Parathyroid adenoma (tissue), 2 donors: ENCODE measurements around the gene PSMF1.

ENCODE experiments used
- H2AFZ ChIP-seq: fragments of 300-600 bp; sonication (generic); one replicate; pipeline ENCODE4 v1.7.0; 2017; ENCODE audit warnings: antibody characterized with exemption, mild to moderate bottlenecking
- H3K27ac ChIP-seq: fragments of 300-600 bp; sonication (generic); one replicate; pipeline ENCODE4 v1.7.0; 2017
- H3K27me3 ChIP-seq: fragments of 300-600 bp; sonication (generic); one replicate; pipeline ENCODE4 v1.7.0; 2017; ENCODE audit warnings: low read length; ENCODE audit not compliant: control insufficient read depth, insufficient read depth
- H3K36me3 ChIP-seq: fragments of 300-600 bp; sonication (generic); one replicate; pipeline ENCODE4 v1.7.0; 2017; ENCODE audit warnings: low read length; ENCODE audit not compliant: control insufficient read depth, insufficient read depth
- H3K4me1 ChIP-seq: fragments of 300-600 bp; sonication (generic); one replicate; pipeline ENCODE4 v1.7.0; 2017; ENCODE audit warnings: control low read depth
- H3K4me2 ChIP-seq: fragments of 300-600 bp; sonication (generic); one replicate; pipeline ENCODE4 v1.7.0; 2017; ENCODE audit warnings: low read length
- H3K4me3 ChIP-seq: fragments of 300-600 bp; sonication (generic); one replicate; pipeline ENCODE4 v1.7.0; 2017; ENCODE audit warnings: low read depth, low read length
- H3K79me2 ChIP-seq: fragments of 300-600 bp; sonication (generic); one replicate; pipeline ENCODE4 v1.7.0; 2017; ENCODE audit warnings: control low read depth
- H3K9ac ChIP-seq: fragments of 300-600 bp; sonication (generic); one replicate; pipeline ENCODE4 v1.7.0; 2017; ENCODE audit warnings: mild to moderate bottlenecking
- H3K9me3 ChIP-seq: fragments of 300-600 bp; sonication (generic); one replicate; pipeline ENCODE4 v1.7.0; 2017; ENCODE audit warnings: low read length; ENCODE audit not compliant: control insufficient read depth
- TF ChIP-seq, protein P1 (sequence below): fragments of 300-600 bp; sonication (generic); IDR thresholded peaks from one replicate; pipeline ENCODE4 v1.7.0; 2017; ENCODE audit warnings: antibody characterized with exemption, mild to moderate bottlenecking
- donor health status: primary hyperparathyroidism.

The PSMF1 gene

DNA sequence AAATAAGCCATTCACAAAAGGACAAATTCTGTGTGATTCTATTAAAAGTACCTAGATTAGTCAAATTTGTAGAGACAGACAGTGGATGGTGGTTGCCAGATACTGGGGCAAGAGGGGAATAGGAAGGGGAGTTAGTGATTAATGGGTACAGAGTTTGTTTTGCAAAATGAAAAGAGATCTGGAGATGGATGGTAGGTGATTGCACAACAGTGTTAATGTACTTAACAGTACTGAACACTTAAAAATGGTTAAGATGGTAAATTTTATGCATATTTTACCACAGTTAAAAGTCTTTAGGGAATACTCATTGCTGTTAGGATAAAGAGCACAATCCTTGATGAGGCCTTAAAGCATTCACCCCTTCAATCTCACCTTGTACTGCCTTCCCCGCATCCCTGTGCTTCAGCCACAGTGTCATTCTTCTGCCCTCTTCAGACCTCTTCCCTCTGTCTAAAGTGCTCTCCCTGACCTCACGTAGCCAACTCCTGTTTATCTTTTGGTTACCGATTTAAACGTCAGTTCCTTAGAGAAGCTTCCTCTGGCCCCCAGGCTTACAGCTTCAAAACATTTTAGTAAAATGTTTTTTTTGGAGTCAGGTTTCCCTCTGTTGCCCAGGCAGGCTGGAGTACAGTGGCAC lies 11.8 kb downstream of the PSMF1 start:
- Histone ChIP-seq H3K9me3 (no peaks in the 10 kb centered on the region), H3K79me2 (peaks cover 28% of the 10 kb centered on the region), H3K4me2 (no peak overlapping the region), H2AFZ (no peak overlapping the region), H3K4me1 (no peaks in the 10 kb centered on the region), H3K27ac (no peak overlapping the region), H3K36me3 (no peaks in the 10 kb centered on the region), H3K27me3 (no peaks in the 10 kb centered on the region), H3K9ac (no peak overlapping the region), H3K4me3 (no peak overlapping the region)
- TF ChIP-seq, protein P1, sequence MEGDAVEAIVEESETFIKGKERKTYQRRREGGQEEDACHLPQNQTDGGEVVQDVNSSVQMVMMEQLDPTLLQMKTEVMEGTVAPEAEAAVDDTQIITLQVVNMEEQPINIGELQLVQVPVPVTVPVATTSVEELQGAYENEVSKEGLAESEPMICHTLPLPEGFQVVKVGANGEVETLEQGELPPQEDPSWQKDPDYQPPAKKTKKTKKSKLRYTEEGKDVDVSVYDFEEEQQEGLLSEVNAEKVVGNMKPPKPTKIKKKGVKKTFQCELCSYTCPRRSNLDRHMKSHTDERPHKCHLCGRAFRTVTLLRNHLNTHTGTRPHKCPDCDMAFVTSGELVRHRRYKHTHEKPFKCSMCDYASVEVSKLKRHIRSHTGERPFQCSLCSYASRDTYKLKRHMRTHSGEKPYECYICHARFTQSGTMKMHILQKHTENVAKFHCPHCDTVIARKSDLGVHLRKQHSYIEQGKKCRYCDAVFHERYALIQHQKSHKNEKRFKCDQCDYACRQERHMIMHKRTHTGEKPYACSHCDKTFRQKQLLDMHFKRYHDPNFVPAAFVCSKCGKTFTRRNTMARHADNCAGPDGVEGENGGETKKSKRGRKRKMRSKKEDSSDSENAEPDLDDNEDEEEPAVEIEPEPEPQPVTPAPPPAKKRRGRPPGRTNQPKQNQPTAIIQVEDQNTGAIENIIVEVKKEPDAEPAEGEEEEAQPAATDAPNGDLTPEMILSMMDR = no peak

- TF ChIP-seq, protein P1 = no peak
- Histone ChIP-seq H3K4me2 (no peak overlapping the region), H3K4me1 (no peaks in the 10 kb centered on the region), H2AFZ (no peak overlapping the region), H3K79me2 (peaks cover 27% of the 10 kb centered on the region), H3K36me3 (no peaks in the 10 kb centered on the region), H3K9me3 (no peaks in the 10 kb centered on the region), H3K27me3 (no peaks in the 10 kb centered on the region), H3K9ac (no peak overlapping the region), H3K27ac (no peak overlapping the region), H3K4me3 (no peak overlapping the region)
Measured at GRCh38 chr20:1130847-1131246, 12.4 kb downstream of the PSMF1 start.

DNA sequence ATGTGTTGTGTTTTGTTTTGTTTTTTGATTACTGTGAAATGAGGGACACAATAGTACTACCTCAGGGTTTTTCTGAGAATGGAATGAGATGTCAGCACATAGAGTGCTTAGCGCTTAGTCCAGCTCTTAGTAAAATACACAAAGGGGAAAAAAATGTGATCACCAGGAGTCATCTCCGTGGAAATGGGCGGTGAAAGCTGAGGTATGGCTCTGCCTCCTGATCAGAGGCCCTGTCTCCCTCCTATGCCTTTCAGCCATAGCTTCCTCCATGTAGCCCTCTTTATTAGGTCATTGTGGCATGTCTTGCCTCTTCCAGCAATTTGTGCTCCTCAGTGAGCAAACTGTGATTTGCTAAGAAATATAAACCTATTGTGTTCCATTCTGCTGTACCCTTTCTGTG lies 13.0 kb downstream of the PSMF1 start:
- H3K79me2 ChIP-seq = peaks cover 24% of the 10 kb centered on the region
- H3K27ac ChIP-seq = no peak overlapping the region

DNA sequence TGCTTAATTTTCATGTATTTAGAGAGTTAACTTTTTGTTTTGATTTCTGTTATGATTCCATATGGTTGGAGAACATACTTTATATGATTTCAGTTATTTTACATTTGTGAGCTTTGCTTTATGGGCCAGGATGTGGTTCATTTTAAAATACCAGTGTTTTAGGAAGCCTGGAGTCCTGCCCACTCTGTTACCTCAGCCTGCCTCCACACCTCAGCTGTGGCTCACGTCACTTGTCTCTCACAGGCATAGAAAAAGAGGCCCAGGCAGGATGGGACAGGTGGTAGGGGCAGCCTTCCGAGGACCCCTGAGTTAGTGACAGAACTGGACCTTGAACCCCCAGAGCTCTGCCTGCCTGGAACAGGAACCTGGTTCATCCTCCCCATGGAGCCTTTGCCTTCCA lies 16.0 kb downstream of the PSMF1 start:
- H3K4me1 ChIP-seq = no peaks in the 10 kb centered on the region
- no peak overlapping the region for H3K27ac ChIP-seq
- H3K9me3 ChIP-seq = no peaks in the 10 kb centered on the region
- no peak overlapping the region for H3K4me3 ChIP-seq
- peaks cover 20% of the 10 kb centered on the region for H3K79me2 ChIP-seq
- H3K9ac ChIP-seq = no peak overlapping the region
- no peaks in the 10 kb centered on the region for H3K27me3 ChIP-seq
- TF ChIP-seq, protein P1 = no peak
- H3K36me3 ChIP-seq = no peaks in the 10 kb centered on the region
- no peak overlapping the region for H2AFZ ChIP-seq
- no peak overlapping the region for H3K4me2 ChIP-seq

More for the DNA sequence above, 13.0 kb downstream of the PSMF1 start:
- Histone ChIP-seq H2AFZ (no peak overlapping the region), H3K9ac (no peak overlapping the region), H3K9me3 (no peaks in the 10 kb centered on the region), H3K4me2 (no peak overlapping the region), H3K27me3 (no peaks in the 10 kb centered on the region), H3K4me3 (no peak overlapping the region), H3K36me3 (no peaks in the 10 kb centered on the region), H3K4me1 (no peaks in the 10 kb centered on the region)
- TF ChIP-seq, protein P1 = no peak

DNA sequence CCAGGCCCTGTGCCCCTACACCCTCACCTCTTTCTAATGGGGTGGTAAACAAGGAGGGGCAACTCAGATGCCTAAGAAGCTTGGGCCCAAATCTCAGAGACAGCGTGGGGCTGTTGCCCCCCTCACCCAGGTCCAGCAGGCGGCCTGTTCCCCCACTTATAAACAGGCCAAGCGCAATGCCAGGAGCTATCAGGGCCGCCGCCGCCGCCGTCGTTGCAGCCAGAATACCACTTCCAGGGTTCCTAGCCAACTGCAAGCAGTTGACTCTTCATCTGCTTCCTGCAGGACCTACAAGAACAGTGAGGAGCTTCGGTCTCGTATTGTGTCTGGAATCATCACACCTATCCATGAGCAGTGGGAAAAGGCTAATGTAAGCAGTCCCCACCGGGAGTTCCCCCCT lies 16.4 kb downstream of the PSMF1 start:
- Histone ChIP-seq H3K4me1 (no peaks in the 10 kb centered on the region), H3K4me3 (no peak overlapping the region), H3K9me3 (no peaks in the 10 kb centered on the region), H2AFZ (no peak overlapping the region), H3K27me3 (no peaks in the 10 kb centered on the region), H3K9ac (no peak overlapping the region), H3K4me2 (no peak overlapping the region), H3K27ac (no peak overlapping the region), H3K36me3 (no peaks in the 10 kb centered on the region), H3K79me2 (peaks cover 20% of the 10 kb centered on the region)
- TF ChIP-seq, protein P1 = no peak
